Transverse colon (tissue), 4 donors: ENCODE measurements around the gene RNGTT. TPM values are rescaled to one million over a fixed set of nuclear protein-coding genes. Genes with fewer than 3 reads are reported as not detected.

Source experiments
- DNase-seq: peaks from one replicate; pipeline ENCODE4 v3.0.0-alpha.2; 2019
- H3K27ac ChIP-seq, 4 donors: fragments of 200-600 bp; sonication (generic); 2 replicates each; pipeline ENCODE4 v1.5.1; 2016 to 2018; ENCODE audit warnings: inconsistent platforms in 4 of 4
- H3K27me3 ChIP-seq: fragments of 200-600 bp; sonication (generic); 2 replicates; pipeline ENCODE4 v1.5.1; 2017; ENCODE audit warnings: inconsistent platforms
- H3K36me3 ChIP-seq, 4 donors: fragments of 200-600 bp; sonication (generic); 2 replicates each; pipeline ENCODE4 v1.5.1; 2017 to 2019; ENCODE audit warnings: inconsistent platforms in 4 of 4
- H3K4me1 ChIP-seq, 4 donors: fragments of 200-600 bp; sonication (generic); 2 replicates each; pipeline ENCODE4 v1.5.1; 2017 to 2020; ENCODE audit warnings: inconsistent platforms in 4 of 4
- H3K4me3 ChIP-seq, 4 donors: fragments of 200-600 bp; sonication (generic); 1 replicate in 1 of 4; 2 replicates in 3 of 4; pipeline versions ENCODE4 v1.5.1 to v1.6.1; 2017 to 2019; ENCODE audit warnings: inconsistent platforms in 4 of 4
- H3K9me3 ChIP-seq, 2 donors: fragments of 200-600 bp; sonication (generic); 2 replicates each; pipeline ENCODE4 v1.5.1; 2017 to 2019; ENCODE audit warnings: inconsistent platforms in 2 of 2
- CTCF ChIP-seq, 5 experiments: fragments of 200-600 bp in 3 of 5; fragments of 450-650 bp in 2 of 5; sonication (generic) in 3 of 5; IDR thresholded peaks; 1 replicate in 2 of 5; 2 replicates in 3 of 5; pipeline ENCODE4 v1.5.1; 2016 to 2017; ENCODE audit warnings: antibody characterized with exemption in 5 of 5, inconsistent platforms in 3 of 5, mild to moderate bottlenecking in 2 of 5, moderate library complexity in 1 of 5
- EP300 ChIP-seq: sonication (generic); formaldehyde crosslinking; IDR thresholded peaks from one replicate; pipeline ENCODE4 v1.6.1; 2017; ENCODE audit warnings: antibody characterized with exemption, low read depth
- POLR2A ChIP-seq: fragments of 450-650 bp; IDR thresholded peaks from one replicate; pipeline ENCODE4 v1.6.1; 2016; ENCODE audit warnings: antibody characterized with exemption, mild to moderate bottlenecking, moderate library complexity
- POLR2AphosphoS5 ChIP-seq, 3 donors: sonication (generic); formaldehyde crosslinking; IDR thresholded peaks; one replicate each; pipeline ENCODE4 v1.6.1; 2016; ENCODE audit warnings: antibody characterized with exemption in 3 of 3
- WGBS, 2 donors: methylation state at CpG; one replicate each; pipeline ENCODE4 v1.1.5; 2018; ENCODE audit warnings: low coverage in 1 of 2; 5-methylcytosine and 5-hydroxymethylcytosine counted together
- in situ Hi-C, 4 donors: fragments of 200-750 bp; cut with MboI; loops; one replicate each; pipeline versions ENCODE4 v1.15.0 to v1.15.1; 2017; ENCODE audit warnings: low sequenced_read_pairs in 3 of 4, low pct_ligation_motif_present in 1 of 4, low pct_unique_long_range_greater_than_20kb in 1 of 4
- intact Hi-C: fragments of 100-400 bp; cut with DNase I; formaldehyde crosslinking; loops from one replicate; pipeline ENCODE4 v1.15.1; 2023; ENCODE audit warnings: low total_unique reads
- total RNA-seq, 4 donors: library from RNA; depleted of rRNA; stranded (reverse); fragments of >200 nt; gene quantifications; one replicate each; pipeline ENCODE4 v1.1.0, GENCODE V29; 2016

Gene RNGTT
- total RNA-seq, 4 donors from 2014 or later, result 5.4 to 20.9 (median 15.2) TPM

DNA sequence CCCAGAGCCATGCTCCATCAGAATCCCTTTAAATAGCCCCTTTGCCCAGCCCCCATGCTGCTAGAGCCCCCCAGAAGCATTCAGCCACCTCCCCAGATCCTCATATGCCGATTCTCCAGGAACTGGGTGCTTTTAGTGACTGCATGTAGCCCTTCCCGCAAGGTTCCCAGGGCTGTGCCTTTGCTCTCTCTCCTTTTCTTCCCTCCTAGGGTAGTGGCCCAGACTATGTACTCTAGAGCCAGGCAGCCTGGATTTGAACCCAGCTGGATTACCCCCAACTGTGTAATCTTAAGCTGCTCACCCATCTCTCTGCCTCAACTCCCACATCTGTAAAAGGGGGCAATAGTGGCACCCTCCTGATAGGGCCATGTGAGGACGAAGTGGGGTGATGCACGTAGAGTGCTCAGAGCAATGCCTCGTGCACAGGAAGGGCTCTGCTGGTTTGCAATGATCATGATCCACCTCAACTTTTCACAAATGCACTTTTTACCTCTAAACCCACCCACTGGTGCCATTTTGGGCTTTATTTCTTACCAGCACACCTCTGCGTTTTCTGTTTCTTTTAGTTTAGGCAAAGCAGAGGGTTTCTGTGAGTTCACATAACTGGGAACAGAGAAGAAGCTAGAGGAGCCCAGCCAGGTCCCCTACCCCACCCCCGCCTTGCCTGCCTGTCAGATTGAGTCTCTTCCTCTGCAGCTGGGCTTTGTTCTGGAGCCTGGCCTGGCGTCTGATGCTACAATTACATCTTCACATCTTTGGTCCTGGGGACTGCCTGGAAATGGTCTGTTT is 396.5 kb downstream of the RNGTT start:
- Histone ChIP-seq H3K4me3 (no peak overlapping the region), H3K36me3 (no peaks in the 10 kb centered on the region), H3K27ac (no peak overlapping the region), H3K27me3 (no peaks in the 10 kb centered on the region), H3K9me3 (peaks cover 0 to 8% of the 10 kb centered on the region in 2 donors), H3K4me1 (peaks cover 0 to 3% (median 0%) of the 10 kb centered on the region in 4 donors)
- 63 to 87% methylated on average over 3 to 8 of the region's 8 CpGs for WGBS, 2 donors
- DNase-seq, result no peak
- intact Hi-C loops (no loop called here), in situ Hi-C loops (no loop called here)
- TF ChIP-seq POLR2AphosphoS5 (IDR thresholded peaks at IDR 0.05) (no peak), CTCF (IDR thresholded peaks at IDR 0.05) (no peak), EP300 (no peak), POLR2A (no peak)

DNA sequence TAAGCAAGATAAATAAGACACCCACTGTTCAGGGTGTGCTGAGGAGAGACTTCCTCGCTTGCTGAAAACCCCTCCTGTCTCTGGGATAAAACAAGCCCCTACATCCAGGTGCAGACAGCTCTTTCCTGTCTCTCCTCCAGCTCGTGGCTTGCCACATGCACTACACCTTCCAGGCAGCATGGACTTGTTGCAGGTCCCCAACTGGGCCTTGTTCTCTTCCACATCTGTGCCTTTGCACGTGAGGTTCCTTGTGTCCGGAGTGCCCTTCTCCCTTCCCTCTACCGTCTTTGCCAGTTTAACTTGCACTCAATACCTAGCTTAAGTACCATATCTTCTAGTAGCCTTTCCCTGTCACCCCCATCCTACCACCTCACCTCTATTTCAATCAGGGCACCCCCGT is 397.6 kb downstream of the RNGTT start:
- 66 to 71% methylated on average over 5 to 6 of the region's 6 CpGs for WGBS, 2 donors
- in situ Hi-C loops (no loop called here), intact Hi-C loops (no loop called here)
- Histone ChIP-seq H3K4me3 (no peak overlapping the region), H3K27me3 (no peaks in the 10 kb centered on the region), H3K4me1 (peaks cover 0 to 4% (median 0%) of the 10 kb centered on the region in 4 donors), H3K9me3 (peaks cover 0 to 8% of the 10 kb centered on the region in 2 donors), H3K27ac (no peak overlapping the region), H3K36me3 (no peaks in the 10 kb centered on the region)
- TF ChIP-seq POLR2AphosphoS5 (IDR thresholded peaks at IDR 0.05), result no peak
- TF ChIP-seq CTCF (IDR thresholded peaks at IDR 0.05), result no peak
- TF ChIP-seq EP300, result no peak
- TF ChIP-seq POLR2A, result no peak
- no peak for DNase-seq

DNA sequence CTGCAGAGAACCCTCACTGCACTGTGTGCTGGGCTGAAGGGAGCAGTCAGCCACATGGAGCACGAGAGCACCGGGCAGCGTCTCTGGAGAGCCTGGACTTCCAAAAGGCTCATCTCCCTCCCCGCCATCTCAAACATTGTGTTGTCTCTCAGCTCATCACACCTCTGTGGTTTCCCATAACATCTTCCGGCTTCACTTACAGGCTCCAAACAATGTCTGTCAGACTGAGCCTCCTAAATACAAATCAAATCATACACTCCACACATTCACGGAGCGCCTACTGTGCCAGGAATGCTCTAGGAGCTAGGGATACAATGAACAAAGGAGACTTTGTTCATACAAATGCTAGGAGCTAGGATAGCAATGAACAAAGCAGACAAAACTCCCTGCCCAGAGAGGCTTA is 398.0 kb downstream of the RNGTT start:
- WGBS, 2 donors, result 73 to 88% methylated on average over 4 to 7 of the region's 7 CpGs
- peaks cover 0 to 8% of the 10 kb centered on the region in 2 donors for H3K9me3 ChIP-seq
- DNase-seq, result no peak
- in situ Hi-C loops, result no loop called here
- TF ChIP-seq POLR2A (no peak), POLR2AphosphoS5 (IDR thresholded peaks at IDR 0.05) (no peak), EP300 (no peak), CTCF (IDR thresholded peaks at IDR 0.05) (no peak)
- intact Hi-C loops, result no loop called here
- H3K36me3 ChIP-seq, result no peaks in the 10 kb centered on the region
- no peak overlapping the region for H3K4me3 ChIP-seq
- no peak overlapping the region for H3K27ac ChIP-seq
- H3K27me3 ChIP-seq, result no peaks in the 10 kb centered on the region
- H3K4me1 ChIP-seq, result peaks cover 0 to 4% (median 0%) of the 10 kb centered on the region in 4 donors

DNA sequence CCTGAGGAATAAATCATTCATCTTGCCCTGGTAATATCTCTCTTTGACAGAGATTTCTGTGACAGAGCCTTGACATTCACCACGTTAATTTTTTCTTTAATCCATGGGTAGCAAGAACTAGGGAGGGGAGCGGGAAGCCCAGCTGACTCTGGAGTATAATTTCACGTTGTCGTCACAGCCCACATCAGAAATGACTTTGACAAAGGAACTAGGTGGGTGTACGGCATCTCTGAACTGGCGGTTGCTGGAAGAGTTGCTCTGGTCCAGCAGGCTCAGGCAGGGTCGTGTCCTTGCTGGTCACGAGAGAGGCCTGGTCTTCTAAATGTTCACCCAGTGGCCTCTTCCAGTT is 400.2 kb downstream of the RNGTT start:
- H3K4me1 ChIP-seq, result peaks cover 0 to 4% (median 0%) of the 10 kb centered on the region in 4 donors
- no peak for DNase-seq
- H3K36me3 ChIP-seq, result no peaks in the 10 kb centered on the region
- H3K4me3 ChIP-seq, result no peak overlapping the region
- WGBS, 2 donors, result 95 to 100% methylated on average over 4 to 8 of the region's 8 CpGs
- intact Hi-C loops (no loop called here), in situ Hi-C loops (no loop called here)
- no peaks in the 10 kb centered on the region for H3K9me3 ChIP-seq
- H3K27ac ChIP-seq, result no peak overlapping the region
- no peak for TF ChIP-seq POLR2A
- H3K27me3 ChIP-seq, result no peaks in the 10 kb centered on the region
